HG02623 (cell line): ENCODE results near the gene PPP2R2D.
"Not testable (repeated sequence)": the region's sequence is repeated elsewhere in the genome, so short reads cannot be mapped to it uniquely, and the experiment has no call there.

Source experiments
- ATAC-seq: cut with Tn5 transposase; IDR thresholded peaks from one replicate; pipeline ENCODE4 v1.9.1; 2021; ENCODE audit warnings: moderate library complexity; ENCODE audit not compliant: unreplicated experiment

PPP2R2D gene

GRCh38 chr10:131905603-131906268 is 4.9 kb downstream of the PPP2R2D start:
- no peak for ATAC-seq

- no peak for ATAC-seq
These were observed 5.4 kb downstream of the PPP2R2D start for GRCh38 chr10:131906269-131906639.

GRCh38 chr10:131907679-131908078 is 6.9 kb downstream of the PPP2R2D start:
- ATAC-seq: no peak

GRCh38 chr10:131908151-131908550 is 7.3 kb downstream of the PPP2R2D start:
- ATAC-seq: no peak

- ATAC-seq: no peak
These were observed 8.4 kb downstream of the PPP2R2D start for GRCh38 chr10:131909014-131909808.

GRCh38 chr10:131909929-131910328 is 9.1 kb downstream of the PPP2R2D start:
- no peak for ATAC-seq

- no peak for ATAC-seq
These were observed 10.0 kb downstream of the PPP2R2D start for GRCh38 chr10:131910663-131911314.

GRCh38 chr10:131911451-131911850 is 10.6 kb downstream of the PPP2R2D start:
- ATAC-seq: no peak

- ATAC-seq: no peak
These were observed 11.8 kb downstream of the PPP2R2D start for GRCh38 chr10:131912620-131913019.

- ATAC-seq: no peak
These were observed 14.7 kb downstream of the PPP2R2D start for GRCh38 chr10:131915484-131915883.

- ATAC-seq: no peak
These were observed 15.4 kb downstream of the PPP2R2D start for GRCh38 chr10:131915990-131916766.

GRCh38 chr10:131916767-131917160 is 16.0 kb downstream of the PPP2R2D start:
- not testable (repeated sequence) for ATAC-seq

- ATAC-seq: not testable (repeated sequence)
These were observed 16.7 kb downstream of the PPP2R2D start for GRCh38 chr10:131917496-131917895.

- ATAC-seq: not testable (repeated sequence)
These were observed 18.7 kb downstream of the PPP2R2D start for GRCh38 chr10:131919461-131919860.

GRCh38 chr10:131920151-131920550 is 19.3 kb downstream of the PPP2R2D start:
- no peak for ATAC-seq

GRCh38 chr10:131920693-131921092 is 19.9 kb downstream of the PPP2R2D start:
- ATAC-seq: no peak

GRCh38 chr10:131921184-131921583 is 20.4 kb downstream of the PPP2R2D start:
- ATAC-seq: peak; percentile 72

GRCh38 chr10:131923038-131923756 is 22.4 kb downstream of the PPP2R2D start:
- no peak for ATAC-seq

- ATAC-seq: no peak
These were observed 24.3 kb downstream of the PPP2R2D start for GRCh38 chr10:131925011-131925649.

- ATAC-seq: no peak
These were observed 24.9 kb downstream of the PPP2R2D start for GRCh38 chr10:131925716-131926115.
